ENCODE results near the gene DEFB112.

DEFB112 gene

GRCh38 chr6:50025258-50025657 lies 24.5 kb downstream of the DEFB112 start:
- no peak for TF ChIP-seq EZH2 (IDR thresholded peaks at IDR 0.05; ENCODE audit: borderline replicate concordance, low read length)
- TF ChIP-seq, protein P1, sequence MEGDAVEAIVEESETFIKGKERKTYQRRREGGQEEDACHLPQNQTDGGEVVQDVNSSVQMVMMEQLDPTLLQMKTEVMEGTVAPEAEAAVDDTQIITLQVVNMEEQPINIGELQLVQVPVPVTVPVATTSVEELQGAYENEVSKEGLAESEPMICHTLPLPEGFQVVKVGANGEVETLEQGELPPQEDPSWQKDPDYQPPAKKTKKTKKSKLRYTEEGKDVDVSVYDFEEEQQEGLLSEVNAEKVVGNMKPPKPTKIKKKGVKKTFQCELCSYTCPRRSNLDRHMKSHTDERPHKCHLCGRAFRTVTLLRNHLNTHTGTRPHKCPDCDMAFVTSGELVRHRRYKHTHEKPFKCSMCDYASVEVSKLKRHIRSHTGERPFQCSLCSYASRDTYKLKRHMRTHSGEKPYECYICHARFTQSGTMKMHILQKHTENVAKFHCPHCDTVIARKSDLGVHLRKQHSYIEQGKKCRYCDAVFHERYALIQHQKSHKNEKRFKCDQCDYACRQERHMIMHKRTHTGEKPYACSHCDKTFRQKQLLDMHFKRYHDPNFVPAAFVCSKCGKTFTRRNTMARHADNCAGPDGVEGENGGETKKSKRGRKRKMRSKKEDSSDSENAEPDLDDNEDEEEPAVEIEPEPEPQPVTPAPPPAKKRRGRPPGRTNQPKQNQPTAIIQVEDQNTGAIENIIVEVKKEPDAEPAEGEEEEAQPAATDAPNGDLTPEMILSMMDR (IDR thresholded peaks at IDR 0.05; ENCODE audit: low read length) = no peak
- Histone ChIP-seq H3K4me2 (ENCODE audit: low read length) (no peak overlapping the region), H3K9ac (ENCODE audit: low read length) (no peak overlapping the region), H3K27ac (ENCODE audit: low read depth, low read length, poor library complexity, severe bottlenecking) (no peak overlapping the region), H3K36me3 (ENCODE audit: insufficient read depth, low read length) (no peaks in the 10 kb centered on the region), H3K9me2 (ENCODE audit: low read depth, low read length) (no peaks in the 10 kb centered on the region), H3K9me3 (ENCODE audit: low read length) (no peaks in the 10 kb centered on the region), H3K27me3 (ENCODE audit: insufficient read depth, low read length) (no peaks in the 10 kb centered on the region), H3K4me3 (ENCODE audit: low read depth, low read length, poor library complexity, severe bottlenecking) (no peak overlapping the region), H3K4me1 (ENCODE audit: insufficient read depth, low read length, severe bottlenecking) (no peaks in the 10 kb centered on the region), H2AFZ (ENCODE audit: low read length) (no peak overlapping the region), H3K79me2 (ENCODE audit: insufficient read depth, low read length) (no peaks in the 10 kb centered on the region), H3F3A (ENCODE audit: insufficient read depth, low read length) (no peaks in the 10 kb centered on the region), H4K20me1 (ENCODE audit: insufficient read depth, low read length) (no peaks in the 10 kb centered on the region)

GRCh38 chr6:50021894-50022293 lies 27.8 kb downstream of the DEFB112 start, which contains the start of gene DEFB110:
Gene DEFB110, minus strand, starts transcription at chr6:50021994. Its CDS starts 59 bp downstream, at chr6:50021935.
- no peaks in the 10 kb centered on the region for H3K79me2 ChIP-seq (ENCODE audit: insufficient read depth, low read length)
- H3K4me2 ChIP-seq (ENCODE audit: low read length) = no peak within 1 kb of the TSS
- H3K27me3 ChIP-seq (ENCODE audit: insufficient read depth, low read length) = no peaks in the 10 kb centered on the region
- H3K9me2 ChIP-seq (ENCODE audit: low read depth, low read length) = no peaks in the 10 kb centered on the region
- H3K4me3 ChIP-seq (ENCODE audit: low read depth, low read length, poor library complexity, severe bottlenecking) = no peak within 1 kb of the TSS
- no peaks in the 10 kb centered on the region for H3K4me1 ChIP-seq (ENCODE audit: insufficient read depth, low read length, severe bottlenecking)
- H3K27ac ChIP-seq (ENCODE audit: low read depth, low read length, poor library complexity, severe bottlenecking) = no peak within 1 kb of the TSS
- no peak within 1 kb of the TSS for H2AFZ ChIP-seq (ENCODE audit: low read length)
- no peak within 1 kb of the TSS for H3K9ac ChIP-seq (ENCODE audit: low read length)
- H4K20me1 ChIP-seq (ENCODE audit: insufficient read depth, low read length) = no peaks in the 10 kb centered on the region
- no peaks in the 10 kb centered on the region for H3K9me3 ChIP-seq (ENCODE audit: low read length)
- TF ChIP-seq, protein P1 (IDR thresholded peaks at IDR 0.05; ENCODE audit: low read length) = no peak
- TF ChIP-seq EZH2 (IDR thresholded peaks at IDR 0.05; ENCODE audit: borderline replicate concordance, low read length) = no peak
- no peaks in the 10 kb centered on the region for H3K36me3 ChIP-seq (ENCODE audit: insufficient read depth, low read length)
- H3F3A ChIP-seq (ENCODE audit: insufficient read depth, low read length) = no peaks in the 10 kb centered on the region

DNA sequence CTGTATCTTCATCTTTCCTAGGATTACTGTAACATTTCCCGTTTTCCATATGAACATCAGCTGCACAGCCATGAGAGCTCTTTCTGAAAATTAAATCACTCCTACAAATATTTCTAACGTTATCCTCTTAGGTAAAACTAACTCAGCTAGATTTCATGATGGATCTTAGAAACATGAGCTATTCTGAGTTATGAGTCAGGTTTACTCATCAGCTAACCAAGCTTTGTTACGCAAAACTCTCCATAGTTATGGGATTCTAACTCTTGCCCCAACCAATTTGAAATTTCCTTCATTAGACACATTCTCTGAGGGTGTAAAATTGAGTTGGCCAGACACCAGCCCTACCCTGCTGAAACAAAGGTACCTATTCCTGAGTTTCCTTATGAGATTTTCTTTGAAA lies 41.9 kb downstream of the DEFB112 start:
- no peak overlapping the region for H3K4me2 ChIP-seq (ENCODE audit: low read length)
- H3K79me2 ChIP-seq (ENCODE audit: insufficient read depth, low read length) = no peaks in the 10 kb centered on the region
- no peaks in the 10 kb centered on the region for H3K4me1 ChIP-seq (ENCODE audit: insufficient read depth, low read length, severe bottlenecking)
- no peak for TF ChIP-seq EZH2 (IDR thresholded peaks at IDR 0.05; ENCODE audit: borderline replicate concordance, low read length)
- TF ChIP-seq, protein P1 (IDR thresholded peaks at IDR 0.05; ENCODE audit: low read length) = no peak
- H3F3A ChIP-seq (ENCODE audit: insufficient read depth, low read length) = no peaks in the 10 kb centered on the region
- H3K9ac ChIP-seq (ENCODE audit: low read length) = no peak overlapping the region
- H2AFZ ChIP-seq (ENCODE audit: low read length) = no peak overlapping the region
- no peak overlapping the region for H3K27ac ChIP-seq (ENCODE audit: low read depth, low read length, poor library complexity, severe bottlenecking)
- H3K9me3 ChIP-seq (ENCODE audit: low read length) = no peaks in the 10 kb centered on the region
- no peak overlapping the region for H3K4me3 ChIP-seq (ENCODE audit: low read depth, low read length, poor library complexity, severe bottlenecking)
- no peaks in the 10 kb centered on the region for H4K20me1 ChIP-seq (ENCODE audit: insufficient read depth, low read length)
- H3K9me2 ChIP-seq (ENCODE audit: low read depth, low read length) = no peaks in the 10 kb centered on the region
- no peaks in the 10 kb centered on the region for H3K27me3 ChIP-seq (ENCODE audit: insufficient read depth, low read length)
- H3K36me3 ChIP-seq (ENCODE audit: insufficient read depth, low read length) = no peaks in the 10 kb centered on the region

All from OCI-LY1 (cell line).